Ascending aorta (tissue), 2 donors: ENCODE measurements around the gene IL1R2. TPM values are rescaled to one million over a fixed set of nuclear protein-coding genes. Genes with fewer than 3 reads are reported as not detected.

Experiments used
- DNase-seq, 2 donors: peaks; one replicate each; pipeline ENCODE4 v3.0.0-alpha.2; 2019; ENCODE audit warnings: low spot score in 2 of 2
- H3K27ac ChIP-seq, 2 donors: fragments of 200-600 bp; sonication (generic); one replicate each; pipeline ENCODE4 v1.5.1; 2016 to 2017; ENCODE audit warnings: mild to moderate bottlenecking in 1 of 2
- H3K27me3 ChIP-seq: fragments of 200-600 bp; sonication (generic); one replicate; pipeline ENCODE4 v1.5.1; 2017
- H3K36me3 ChIP-seq, 2 donors: fragments of 200-600 bp; sonication (generic); one replicate each; pipeline ENCODE4 v1.5.1; 2016
- H3K4me1 ChIP-seq, 2 donors: fragments of 200-600 bp; sonication (generic); one replicate each; pipeline ENCODE4 v1.5.1; 2016 to 2017; ENCODE audit warnings: mild to moderate bottlenecking in 1 of 2
- H3K4me3 ChIP-seq, 2 donors: fragments of 200-600 bp; sonication (generic); one replicate each; pipeline ENCODE4 v1.5.1; 2016 to 2017; ENCODE audit warnings: mild to moderate bottlenecking in 1 of 2
- H3K9me3 ChIP-seq, 2 donors: fragments of 200-600 bp; sonication (generic); one replicate each; pipeline ENCODE4 v1.5.1; 2016
- CTCF ChIP-seq, 3 experiments: fragments of 200-600 bp in 2 of 3; fragments of 450-650 bp in 1 of 3; sonication (generic) in 2 of 3; IDR thresholded peaks; one replicate each; pipeline ENCODE4 v1.5.1; 2016 to 2019; ENCODE audit warnings: antibody characterized with exemption in 3 of 3, mild to moderate bottlenecking in 1 of 3, moderate library complexity in 1 of 3
- intact Hi-C: fragments of 100-400 bp; cut with DNase I; formaldehyde crosslinking; loops from one replicate; pipeline ENCODE4 v1.15.1; 2023
- total RNA-seq: library from RNA; depleted of rRNA; stranded (reverse); fragments of >200 nt; gene quantifications from one replicate; pipeline ENCODE4 v1.1.0, GENCODE V29; 2016

IL1R2 gene
- total RNA-seq, 1 donor from 2014 or later = 25.4 TPM

DNA sequence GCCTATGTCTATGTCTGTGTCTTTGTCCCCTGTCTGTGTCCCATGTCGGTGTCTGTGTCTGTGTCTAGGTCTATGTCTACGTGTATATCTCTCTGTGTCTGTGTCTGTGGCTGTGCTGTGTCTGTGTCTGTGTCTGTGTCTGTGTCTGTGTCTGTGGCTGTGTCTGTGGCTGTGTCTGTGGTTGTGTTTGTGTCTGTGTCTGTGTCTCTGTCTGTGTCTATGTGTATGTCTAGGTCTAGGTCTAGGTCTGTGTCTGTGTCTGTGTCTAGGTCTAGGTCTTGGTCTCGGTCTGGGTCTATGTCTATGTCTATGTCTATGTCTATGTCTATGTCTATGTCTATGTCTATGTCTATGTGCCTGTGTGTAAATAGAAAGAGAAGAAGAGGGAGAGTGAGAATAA lies 11.9 kb downstream of the IL1R2 start:
- no peak for TF ChIP-seq CTCF (IDR thresholded peaks at IDR 0.05)
- H3K4me3 ChIP-seq = no peak overlapping the region
- no peaks in the 10 kb centered on the region for H3K27me3 ChIP-seq
- no peak overlapping the region for H3K27ac ChIP-seq
- no peaks in the 10 kb centered on the region for H3K36me3 ChIP-seq
- DNase-seq = no peak
- H3K9me3 ChIP-seq = no peaks in the 10 kb centered on the region
- no peaks in the 10 kb centered on the region for H3K4me1 ChIP-seq
- intact Hi-C loops = no loop called here

DNA sequence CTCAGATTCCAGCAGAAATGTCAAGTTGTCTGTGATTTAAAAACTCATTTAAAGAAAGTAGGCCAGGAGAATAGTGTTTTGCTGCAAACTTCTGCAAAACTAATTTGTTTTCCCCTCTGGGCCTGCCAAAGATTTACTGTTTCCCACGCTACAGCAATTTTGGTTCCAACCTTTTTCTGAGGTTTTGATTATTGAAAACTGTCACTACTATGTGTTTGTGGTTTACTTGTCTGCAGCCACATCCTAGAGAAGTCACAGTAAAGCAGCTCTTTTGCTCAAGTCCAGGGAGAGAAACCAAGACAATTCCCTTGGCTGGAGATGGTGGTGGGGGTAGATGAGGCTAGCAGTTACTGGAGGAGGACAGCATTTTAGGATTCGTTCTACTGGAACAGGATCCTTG lies 12.8 kb downstream of the IL1R2 start:
- no peak for TF ChIP-seq CTCF (IDR thresholded peaks at IDR 0.05)
- intact Hi-C loops = no loop called here

GRCh38 chr2:102005449-102005848 lies 13.7 kb downstream of the IL1R2 start:
- no peak for DNase-seq
- Histone ChIP-seq H3K36me3 (no peaks in the 10 kb centered on the region), H3K9me3 (no peaks in the 10 kb centered on the region), H3K4me1 (no peaks in the 10 kb centered on the region), H3K4me3 (no peak overlapping the region), H3K27me3 (no peaks in the 10 kb centered on the region), H3K27ac (no peak overlapping the region)
- no peak for TF ChIP-seq CTCF (IDR thresholded peaks at IDR 0.05)
- intact Hi-C loops = no loop called here

More for the DNA sequence above, 12.8 kb downstream of the IL1R2 start:
- no peak overlapping the region for H3K27ac ChIP-seq
- no peak for DNase-seq
- H3K4me1 ChIP-seq = no peaks in the 10 kb centered on the region
- no peaks in the 10 kb centered on the region for H3K9me3 ChIP-seq
- no peaks in the 10 kb centered on the region for H3K27me3 ChIP-seq
- no peaks in the 10 kb centered on the region for H3K36me3 ChIP-seq
- H3K4me3 ChIP-seq = no peak overlapping the region

- intact Hi-C loops = no loop called here
- no peak for DNase-seq
Observed at GRCh38 chr2:102005989-102006885, 14.5 kb downstream of the IL1R2 start.

DNA sequence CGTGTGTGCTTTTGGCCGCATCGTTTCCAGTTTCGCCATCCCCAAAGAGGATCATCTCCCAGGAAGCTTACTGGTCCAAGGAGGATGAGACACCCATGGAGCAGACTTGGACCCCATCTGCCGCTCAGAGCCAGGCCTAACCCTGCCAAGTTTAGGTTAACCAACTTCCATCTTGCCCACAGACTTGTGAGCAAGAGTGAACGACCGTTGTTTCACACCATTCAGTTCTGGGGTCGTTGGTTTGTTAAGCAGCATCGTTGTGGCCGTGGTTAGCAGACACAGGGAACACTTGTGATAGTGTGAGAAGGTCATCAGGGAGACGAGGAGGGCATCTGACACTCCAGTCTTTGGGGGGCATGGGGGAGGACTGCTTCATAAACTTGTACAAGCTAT lies 15.1 kb downstream of the IL1R2 start:
- H3K36me3 ChIP-seq = no peaks in the 10 kb centered on the region
- no peaks in the 10 kb centered on the region for H3K4me1 ChIP-seq
- no peak overlapping the region for H3K27ac ChIP-seq
- TF ChIP-seq CTCF (IDR thresholded peaks at IDR 0.05) = no peak
- H3K27me3 ChIP-seq = no peaks in the 10 kb centered on the region
- intact Hi-C loops = no loop called here
- H3K9me3 ChIP-seq = no peaks in the 10 kb centered on the region
- DNase-seq = no peak
- H3K4me3 ChIP-seq = no peak overlapping the region

More at GRCh38 chr2:102005989-102006885, 14.5 kb downstream of the IL1R2 start:
- Histone ChIP-seq H3K27ac (no peak overlapping the region), H3K27me3 (no peaks in the 10 kb centered on the region), H3K4me1 (no peaks in the 10 kb centered on the region), H3K9me3 (no peaks in the 10 kb centered on the region), H3K4me3 (no peak overlapping the region), H3K36me3 (no peaks in the 10 kb centered on the region)
- peak; percentile 44 to 58 (median 56) for TF ChIP-seq CTCF (IDR thresholded peaks at IDR 0.05)
